IMR-90 (cell line): ENCODE data around the gene MGME1. TPM values are rescaled to one million over a fixed set of nuclear protein-coding genes. Genes with fewer than 3 reads are reported as not detected.

Experiments
- ATAC-seq: fragments of 200-7000 bp; cut with Tn5 transposase; 2 replicates; pipeline ENCODE4 v1.9.1; 2020; ENCODE audit warnings: low read depth, mild to moderate bottlenecking, moderate library complexity
- BruUV-seq: library from RNA; stranded (reverse); fragments of 400-500 nt; replicated peaks from 2 replicates; lab custom pipeline; 2021; lab: Mats Ljungman, UMichigan
- CTCF ChIA-PET: fragments of 300-600 bp; formaldehyde crosslinking; extraction: SDS; loops from one replicate; lab custom pipeline; 2021; ENCODE audit warnings: antibody characterized with exemption; lab: Yijun Ruan, JAX
- POLR2A ChIA-PET: fragments of 300-600 bp; sonication (Branson Sonifier 250); formaldehyde crosslinking; loops from one replicate; lab custom pipeline; 2022; ENCODE audit warnings: antibody characterized with exemption; ENCODE audit not compliant: unreplicated experiment; lab: Charles Lee
- DNase-seq: peaks from one replicate; pipeline ENCODE4 v3.0.0; 2013
- H2AFZ ChIP-seq: replicated peaks from 2 replicates; pipeline ENCODE3; 2013; ENCODE audit warnings: low read length, mild to moderate bottlenecking; ENCODE audit not compliant: poor library complexity
- H2AK5ac ChIP-seq: 2 replicates; pipeline ENCODE4 v1.6.1; 2013; ENCODE audit warnings: low read depth, low read length, inconsistent platforms
- H2AK9ac ChIP-seq: replicated peaks from 2 replicates; pipeline ENCODE3; 2013; ENCODE audit warnings: mild to moderate bottlenecking, low read depth, low read length, moderate library complexity; ENCODE audit not compliant: poor library complexity
- H2BK120ac ChIP-seq: 2 replicates; pipeline ENCODE4 v1.6.1; 2013; ENCODE audit warnings: low read depth, low read length, inconsistent platforms
- H2BK15ac ChIP-seq: 3 replicates; pipeline ENCODE4 v1.6.1; 2013; ENCODE audit warnings: low read depth, low read length, inconsistent platforms
- H2BK20ac ChIP-seq: 2 replicates; pipeline ENCODE4 v1.6.1; 2013; ENCODE audit warnings: low read depth, mild to moderate bottlenecking, inconsistent platforms, low read length, moderate library complexity
- H2BK5ac ChIP-seq: 2 replicates; pipeline ENCODE4 v1.6.1; 2013; ENCODE audit warnings: mild to moderate bottlenecking, low read depth, low read length, inconsistent platforms; ENCODE audit not compliant: poor library complexity, severe bottlenecking
- H3K14ac ChIP-seq: replicated peaks from 2 replicates; pipeline ENCODE4 v1.6.1; 2013; ENCODE audit warnings: low read depth, low read length, inconsistent platforms
- H3K18ac ChIP-seq: 2 replicates; pipeline ENCODE4 v1.6.1; 2013; ENCODE audit warnings: low read depth, low read length, control low read depth
- H3K23ac ChIP-seq: 2 replicates; pipeline ENCODE4 v1.6.1; 2013; ENCODE audit warnings: low read depth, low read length, inconsistent platforms
- H3K27ac ChIP-seq: 2 replicates; pipeline ENCODE4 v1.5.1; 2013; ENCODE audit warnings: mild to moderate bottlenecking, control low read depth, low read length; ENCODE audit not compliant: insufficient read depth
- H3K27me3 ChIP-seq: 2 replicates; pipeline ENCODE4 v1.6.1; 2013; ENCODE audit warnings: low read length; ENCODE audit not compliant: control insufficient read depth, insufficient read depth
- H3K36me3 ChIP-seq: 2 replicates; pipeline ENCODE4 v1.6.1; 2013; ENCODE audit warnings: low read length, mixed read lengths; ENCODE audit not compliant: control insufficient read depth, insufficient read depth
- H3K4ac ChIP-seq: 2 replicates; pipeline ENCODE4 v1.6.1; 2013; ENCODE audit warnings: low read depth, low read length, inconsistent platforms
- H3K4me1 ChIP-seq: 2 replicates; pipeline ENCODE4 v1.6.1; 2013; ENCODE audit warnings: low read length, mixed read lengths; ENCODE audit not compliant: control insufficient read depth, insufficient read depth
- H3K4me2 ChIP-seq: 2 replicates; pipeline ENCODE4 v1.6.1; 2013; ENCODE audit warnings: low read depth, mild to moderate bottlenecking, control low read depth, low read length, moderate library complexity
- H3K4me3 ChIP-seq: 2 replicates; pipeline ENCODE4 v1.5.1; 2013; ENCODE audit warnings: low read depth, mild to moderate bottlenecking, control low read depth, low read length, moderate library complexity; ENCODE audit not compliant: insufficient read depth
- H3K56ac ChIP-seq: 2 replicates; pipeline ENCODE4 v1.6.1; 2013; ENCODE audit warnings: low read length, inconsistent platforms; ENCODE audit not compliant: insufficient read depth; ENCODE audit errors: extremely low read depth
- H3K79me1 ChIP-seq, 2 experiments: 2 replicates each; pipeline ENCODE4 v1.6.1; 2013; ENCODE audit warnings: low read length in 2 of 2, inconsistent platforms in 1 of 2, low read depth in 1 of 2
- H3K9ac ChIP-seq: 2 replicates; pipeline ENCODE4 v1.6.1; 2013; ENCODE audit warnings: low read depth, low read length, control low read depth
- H3K9me1 ChIP-seq: 2 replicates; pipeline ENCODE4 v1.6.1; 2013; ENCODE audit warnings: low read length, inconsistent platforms; ENCODE audit not compliant: insufficient read depth
- H3K9me3 ChIP-seq: 2 replicates; pipeline ENCODE4 v1.6.1; 2013; ENCODE audit warnings: low read length; ENCODE audit not compliant: control insufficient read depth, insufficient read depth
- H4K20me1 ChIP-seq: 2 replicates; pipeline ENCODE4 v1.6.1; 2013; ENCODE audit warnings: low read length, inconsistent platforms; ENCODE audit not compliant: insufficient read depth
- H4K5ac ChIP-seq: 2 replicates; pipeline ENCODE4 v1.6.1; 2013; ENCODE audit warnings: mild to moderate bottlenecking, low read depth, low read length, control low read depth
- H4K8ac ChIP-seq, 2 experiments: 2 replicates each; pipeline ENCODE4 v1.6.1; 2013; ENCODE audit warnings: low read depth in 2 of 2, low read length in 2 of 2, control low read depth in 1 of 2, inconsistent platforms in 1 of 2
- H4K91ac ChIP-seq: 2 replicates; pipeline ENCODE4 v1.6.1; 2013; ENCODE audit warnings: low read depth, low read length, inconsistent platforms; ENCODE audit not compliant: insufficient read depth
- BHLHE40 ChIP-seq: fragments of 150-350 bp; IDR thresholded peaks from 2 replicates; pipeline ENCODE4 v1.6.1; 2016; ENCODE audit warnings: mild to moderate bottlenecking, low read depth, low read length
- CEBPB ChIP-seq: IDR thresholded peaks from 2 replicates; pipeline ENCODE4 v1.6.1; 2012; ENCODE audit warnings: low read depth, low read length, improper control_type of control experiment
- FOS ChIP-seq: fragments of 150-350 bp; IDR thresholded peaks from 2 replicates; pipeline ENCODE4 v1.6.1; 2016; ENCODE audit warnings: low read depth, low read length
- MAFK ChIP-seq: IDR thresholded peaks from 2 replicates; pipeline ENCODE4 v1.6.1; 2012; ENCODE audit warnings: low read depth, low read length, improper control_type of control experiment
- MAZ ChIP-seq: IDR thresholded peaks from 2 replicates; pipeline ENCODE4 v1.6.1; 2012; ENCODE audit warnings: low read depth, mild to moderate bottlenecking, low read length, improper control_type of control experiment, moderate library complexity, borderline replicate concordance
- MXI1 ChIP-seq: IDR thresholded peaks from 2 replicates; pipeline ENCODE4 v1.6.1; 2012; ENCODE audit warnings: low read depth, mild to moderate bottlenecking, low read length, moderate library complexity, borderline replicate concordance
- NFE2L2 ChIP-seq: fragments of 150-350 bp; IDR thresholded peaks from 2 replicates; pipeline ENCODE4 v1.6.1; 2016; ENCODE audit warnings: low read depth, mild to moderate bottlenecking, low read length
- POLR2A ChIP-seq: IDR thresholded peaks from 2 replicates; pipeline ENCODE4 v1.6.1; 2012; ENCODE audit warnings: mild to moderate bottlenecking, low read depth, low read length
- RAD21 ChIP-seq: IDR thresholded peaks from 2 replicates; pipeline ENCODE4 v1.6.1; 2012; ENCODE audit warnings: low read length, improper control_type of control experiment
- RFX5 ChIP-seq: IDR thresholded peaks from 2 replicates; pipeline ENCODE4 v1.8.0; 2012; ENCODE audit warnings: low read depth, mild to moderate bottlenecking, low read length, moderate library complexity
- SMC3 ChIP-seq: fragments of 150-350 bp; IDR thresholded peaks from 2 replicates; pipeline ENCODE4 v1.6.1; 2016; ENCODE audit warnings: low read depth, mild to moderate bottlenecking, antibody characterized with exemption, low read length, moderate library complexity
- USF2 ChIP-seq: fragments of 150-350 bp; IDR thresholded peaks from 2 replicates; pipeline ENCODE4 v1.6.1; 2017; ENCODE audit warnings: mild to moderate bottlenecking, antibody characterized with exemption, low read length, low read depth
- WGBS, 2 experiments: methylation state at CpG; one replicate each; pipeline versions ENCODE4 v1.1.5 to v1.1.7; 2013; ENCODE audit warnings: missing lambda C conversion rate in 2 of 2; ENCODE audit not compliant: insufficient read length in 1 of 2; ENCODE audit errors: extremely low coverage in 2 of 2; 5-methylcytosine and 5-hydroxymethylcytosine counted together
- dilution Hi-C: fragments of 300-500 bp; cut with HindIII; formaldehyde crosslinking; loops from one replicate; pipeline ENCODE4 v1.14.3; 2018; ENCODE audit warnings: low sequenced_read_pairs; ENCODE audit not compliant: unreplicated experiment
- in situ Hi-C: fragments of 300-500 bp; cut with MboI; formaldehyde crosslinking; loops from 3 replicates; pipeline ENCODE4 v1.14.3; 2019; ENCODE audit warnings: low sequenced_read_pairs, inconsistent platforms, mixed read lengths
- intact Hi-C: fragments of 100-400 bp; cut with micrococcal nuclease; formaldehyde crosslinking; loops from 2 replicates; pipeline ENCODE4 v1.10.0; 2022
- polyA plus RNA-seq, 3 experiments: library from polyadenylated mRNA; depleted of rRNA; stranded (reverse); fragments of >200 nt; gene quantifications; 2 replicates each; pipeline ENCODE4 v1.2.3, GENCODE V29; 2012; ENCODE audit warnings: low replicate concordance in 1 of 3
- total RNA-seq: library from RNA; depleted of rRNA; stranded (reverse); fragments of >200 nt; gene quantifications from 2 replicates; pipeline ENCODE4 v1.2.3, GENCODE V29; 2012
- TF ChIP-seq, protein P1 (sequence below): fragments of 150-350 bp; IDR thresholded peaks from 2 replicates; pipeline ENCODE4 v1.6.1; 2016; ENCODE audit warnings: low read depth, mild to moderate bottlenecking, low read length, moderate library complexity, borderline replicate concordance

The MGME1 gene
- total and polyA plus RNA-seq, 2 of the 4 experiments (the other 2 are of a cell fraction), result 7.2 to 9.3 TPM

- no peak for TF ChIP-seq MXI1
- no peak for TF ChIP-seq RAD21
Measured at GRCh38 chr20:17971300-17972013, 2.6 kb downstream of the MGME1 start (continued).

DNA sequence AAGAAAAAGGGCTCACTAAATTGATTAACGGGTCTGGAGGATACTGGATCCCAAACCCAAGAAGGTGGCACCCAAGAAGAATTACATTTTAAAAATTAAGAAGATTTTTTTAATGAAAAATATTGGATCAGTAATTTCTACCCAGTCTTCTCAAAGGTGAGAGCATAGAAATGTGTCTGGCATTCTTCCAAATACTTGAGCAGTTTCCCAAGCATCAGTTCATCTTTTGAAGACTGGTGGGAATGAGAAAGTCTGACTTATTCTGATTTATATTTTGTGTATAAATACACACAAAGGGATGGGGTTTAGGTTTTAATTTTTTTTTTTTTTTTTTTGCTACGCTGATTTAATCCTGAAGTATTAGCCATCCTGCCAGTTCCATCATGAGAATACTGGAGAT lies 3.3 kb downstream of the MGME1 start:
- H4K91ac ChIP-seq, result no peak overlapping the region
- no peak overlapping the region; the same call in 1 of the 2 replicates for H3K9ac ChIP-seq
- POLR2A ChIA-PET, result no interaction called here
- peak overlapping the region; percentile 28; the same call in 1 of the 2 replicates for H3K4me3 ChIP-seq
- no TSS peak for BruUV-seq
- CTCF ChIA-PET, result interaction anchor here (1.1 kb wide), 1 partner anchor 10 kb away, joined by 3 read pairs; no protein-coding TSS in a partner anchor
- no peak for ATAC-seq
- H3K14ac ChIP-seq, result peak overlapping the region; percentile 75; the same call in 1 of the 2 replicates
- no peak overlapping the region for H2AK5ac ChIP-seq
- peak overlapping the region; percentile 89; the same call in 1 of the 2 replicates for H3K23ac ChIP-seq
- H3K27ac ChIP-seq, result no peak overlapping the region
- H3K9me1 ChIP-seq, result no peaks in the 10 kb centered on the region
- WGBS, 2 experiments, result no CpG with 5 or more reads among the region's 2 CpGs
- TF ChIP-seq MAZ, result no peak
- TF ChIP-seq CEBPB, result no peak
- TF ChIP-seq BHLHE40, result no peak
- TF ChIP-seq RAD21, result no peak
- TF ChIP-seq NFE2L2, result no peak
- TF ChIP-seq, protein P1, sequence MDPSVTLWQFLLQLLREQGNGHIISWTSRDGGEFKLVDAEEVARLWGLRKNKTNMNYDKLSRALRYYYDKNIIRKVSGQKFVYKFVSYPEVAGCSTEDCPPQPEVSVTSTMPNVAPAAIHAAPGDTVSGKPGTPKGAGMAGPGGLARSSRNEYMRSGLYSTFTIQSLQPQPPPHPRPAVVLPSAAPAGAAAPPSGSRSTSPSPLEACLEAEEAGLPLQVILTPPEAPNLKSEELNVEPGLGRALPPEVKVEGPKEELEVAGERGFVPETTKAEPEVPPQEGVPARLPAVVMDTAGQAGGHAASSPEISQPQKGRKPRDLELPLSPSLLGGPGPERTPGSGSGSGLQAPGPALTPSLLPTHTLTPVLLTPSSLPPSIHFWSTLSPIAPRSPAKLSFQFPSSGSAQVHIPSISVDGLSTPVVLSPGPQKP, result no peak
- TF ChIP-seq SMC3, result no peak
- no peak for TF ChIP-seq FOS
- no peak for TF ChIP-seq POLR2A
- TF ChIP-seq MXI1, result no peak
- TF ChIP-seq RFX5, result no peak
- TF ChIP-seq MAFK, result no peak
- TF ChIP-seq USF2, result no peak
- intact Hi-C loops, result loop anchor here (2.0 kb wide), 1 partner anchor 19 kb away; no protein-coding TSS in a partner anchor
- dilution Hi-C loops, result no loop called here
- no peaks in the 10 kb centered on the region for H3K27me3 ChIP-seq
- no peak overlapping the region for H2BK15ac ChIP-seq
- peak overlapping the region; percentile 91 for H3K4me2 ChIP-seq
- H2BK5ac ChIP-seq, result peak overlapping the region; percentile 19
- H3K4ac ChIP-seq, result peak overlapping the region; percentile 79; the same call in 1 of the 2 replicates
- H4K8ac ChIP-seq, result peak overlapping the region in 1 of 2 experiments; percentile 50; a peak in 1 of 4 replicates
- no peak overlapping the region for H3K18ac ChIP-seq
- no peak overlapping the region for H2AFZ ChIP-seq
- in situ Hi-C loops, result no loop called here
- peaks cover 5% of the 10 kb centered on the region for H3K4me1 ChIP-seq
- H2BK20ac ChIP-seq, result no peak overlapping the region
- H3K56ac ChIP-seq, result no peak overlapping the region
- peaks cover 7% of the 10 kb centered on the region; the same call in 1 of the 2 replicates for H4K20me1 ChIP-seq
- 0 out of 2 replicates have a peak overlapping the region, but pooled peaks have one; percentile 69 for H2BK120ac ChIP-seq
- H2AK9ac ChIP-seq, result no peak overlapping the region
- H4K5ac ChIP-seq, result no peak overlapping the region
- no peaks in the 10 kb centered on the region for H3K9me3 ChIP-seq
- peaks cover 20 to 41% of the 10 kb centered on the region in 2 experiments; a peak in 3 of 4 replicates for H3K79me1 ChIP-seq
- DNase-seq, result peak; percentile 42
- peaks cover 4% of the 10 kb centered on the region; the same call in 1 of the 2 replicates for H3K36me3 ChIP-seq
